Spinal cord (tissue), 10 donors: Measurements from ENCODE around the gene SUGP1. TPM values are rescaled to one million over a fixed set of nuclear protein-coding genes. Genes with fewer than 3 reads are reported as not detected.

ENCODE experiments used
- DNase-seq, 6 donors: peaks; one replicate each; pipeline versions ENCODE4 v3.0.0 to v3.0.0-alpha.2; 2013 to 2015; ENCODE audit warnings: low spot score in 6 of 6, low read depth in 4 of 6
- H3K27ac ChIP-seq: one replicate; pipeline ENCODE4 v1.5.1; 2013; ENCODE audit warnings: low read depth, low read length, control low read depth
- H3K27me3 ChIP-seq: one replicate; pipeline ENCODE4 v1.6.1; 2013; ENCODE audit warnings: low read length; ENCODE audit not compliant: control insufficient read depth, insufficient read depth
- H3K36me3 ChIP-seq: one replicate; pipeline ENCODE4 v1.6.1; 2013; ENCODE audit warnings: low read length; ENCODE audit not compliant: control insufficient read depth, insufficient read depth
- H3K4me1 ChIP-seq: one replicate; pipeline ENCODE4 v1.6.1; 2013; ENCODE audit warnings: low read length; ENCODE audit not compliant: control insufficient read depth, insufficient read depth
- H3K4me3 ChIP-seq: one replicate; pipeline ENCODE4 v1.5.1; 2013; ENCODE audit warnings: low read depth, low read length, control low read depth
- H3K9me3 ChIP-seq: one replicate; pipeline ENCODE4 v1.6.1; 2013; ENCODE audit warnings: low read length; ENCODE audit not compliant: control insufficient read depth, insufficient read depth
- WGBS: methylation state at CpG from one replicate; pipeline ENCODE4 v1.1.5; 2013; ENCODE audit warnings: missing lambda C conversion rate; ENCODE audit not compliant: insufficient coverage; 5-methylcytosine and 5-hydroxymethylcytosine counted together
- polyA plus RNA-seq, 2 donors: library from polyadenylated mRNA; unstranded; fragments of 120-200 nt; gene quantifications; one replicate each; pipeline ENCODE4 v1.2.1, GENCODE V29; 2013; ENCODE audit not compliant: insufficient read length in 2 of 2
- total RNA-seq, 2 donors: library from RNA; depleted of rRNA in 1 of 2; stranded (reverse); fragments of 120-200 nt in 1 of 2; fragments of >200 nt in 1 of 2; gene quantifications; one replicate each; pipeline versions ENCODE4 v1.2.3 to v1.2.4, GENCODE V29; 2013 to 2014
- donor health status: healthy.

The SUGP1 gene
- total and polyA plus RNA-seq, 4 donors = 35.5 to 62.3 (median 50.8) TPM

GRCh38 chr19:19250196-19250801 is 70.0 kb downstream of the SUGP1 start:
- no CpG with 5 or more reads among the region's 5 CpGs for WGBS
- H3K27me3 ChIP-seq = no peaks in the 10 kb centered on the region
- no peaks in the 10 kb centered on the region for H3K9me3 ChIP-seq
- peaks cover 8% of the 10 kb centered on the region for H3K4me1 ChIP-seq
- peak in 2 of 6 donors; percentile 18 to 52 for DNase-seq
- no peak overlapping the region for H3K27ac ChIP-seq
- no peak overlapping the region for H3K4me3 ChIP-seq
- peaks cover 56% of the 10 kb centered on the region for H3K36me3 ChIP-seq

GRCh38 chr19:19240476-19240875 is 79.8 kb downstream of the SUGP1 start:
- Histone ChIP-seq H3K9me3 (no peaks in the 10 kb centered on the region), H3K4me3 (no peak overlapping the region), H3K4me1 (no peaks in the 10 kb centered on the region), H3K36me3 (peaks cover 85% of the 10 kb centered on the region), H3K27me3 (no peaks in the 10 kb centered on the region), H3K27ac (no peak overlapping the region)
- WGBS = 78% methylated on average over 9 of the region's 9 CpGs
- no peak for DNase-seq

GRCh38 chr19:19239675-19240074 is 80.6 kb downstream of the SUGP1 start:
- DNase-seq = no peak
- H3K9me3 ChIP-seq = peaks cover 3% of the 10 kb centered on the region
- no peaks in the 10 kb centered on the region for H3K4me1 ChIP-seq
- H3K4me3 ChIP-seq = no peak overlapping the region
- peaks cover 85% of the 10 kb centered on the region for H3K36me3 ChIP-seq
- no peak overlapping the region for H3K27ac ChIP-seq
- no peaks in the 10 kb centered on the region for H3K27me3 ChIP-seq

GRCh38 chr19:19238126-19238894 is 82.0 kb downstream of the SUGP1 start:
- WGBS = 85% methylated on average over 9 of the region's 18 CpGs
- H3K9me3 ChIP-seq = peaks cover 7% of the 10 kb centered on the region
- H3K27me3 ChIP-seq = no peaks in the 10 kb centered on the region
- no peak for DNase-seq
- H3K36me3 ChIP-seq = peaks cover 87% of the 10 kb centered on the region
- H3K4me1 ChIP-seq = no peaks in the 10 kb centered on the region
- no peak overlapping the region for H3K27ac ChIP-seq
- no peak overlapping the region for H3K4me3 ChIP-seq

- peaks cover 7% of the 10 kb centered on the region for H3K9me3 ChIP-seq
- DNase-seq = no peak
- H3K27me3 ChIP-seq = no peaks in the 10 kb centered on the region
- H3K27ac ChIP-seq = no peak overlapping the region
- H3K36me3 ChIP-seq = peaks cover 90% of the 10 kb centered on the region
- peaks cover 3% of the 10 kb centered on the region for H3K4me1 ChIP-seq
- no peak overlapping the region for H3K4me3 ChIP-seq
These were observed 84.1 kb downstream of the SUGP1 start for GRCh38 chr19:19236173-19236572.

- peaks cover 7% of the 10 kb centered on the region for H3K9me3 ChIP-seq
- WGBS = 93% methylated on average over 2 of the region's 2 CpGs
- H3K36me3 ChIP-seq = peaks cover 90% of the 10 kb centered on the region
These were observed 86.0 kb downstream of the SUGP1 start for GRCh38 chr19:19234220-19234816.

GRCh38 chr19:19232261-19232721 is 88.0 kb downstream of the SUGP1 start:
- DNase-seq = peak in 1 of 6 donors; percentile 54
- H3K27me3 ChIP-seq = no peaks in the 10 kb centered on the region
- no peak overlapping the region for H3K4me3 ChIP-seq
- peaks cover 91% of the 10 kb centered on the region for H3K36me3 ChIP-seq
- peaks cover 7% of the 10 kb centered on the region for H3K9me3 ChIP-seq
- H3K4me1 ChIP-seq = peaks cover 10% of the 10 kb centered on the region
- WGBS = 68% methylated on average over 18 of the region's 19 CpGs
- no peak overlapping the region for H3K27ac ChIP-seq

More at GRCh38 chr19:19234220-19234816, 86.0 kb downstream of the SUGP1 start:
- Histone ChIP-seq H3K27ac (no peak overlapping the region), H3K4me1 (peaks cover 3% of the 10 kb centered on the region), H3K4me3 (no peak overlapping the region), H3K27me3 (no peaks in the 10 kb centered on the region)
- no peak for DNase-seq

GRCh38 chr19:19230999-19231398 is 89.3 kb downstream of the SUGP1 start:
- Histone ChIP-seq H3K4me1 (peaks cover 10% of the 10 kb centered on the region), H3K27ac (no peak overlapping the region), H3K9me3 (peaks cover 7% of the 10 kb centered on the region), H3K27me3 (no peaks in the 10 kb centered on the region), H3K36me3 (peaks cover 93% of the 10 kb centered on the region), H3K4me3 (no peak overlapping the region)
- 95% methylated on average over 3 of the region's 9 CpGs for WGBS
- no peak for DNase-seq

GRCh38 chr19:19229701-19230100 is 90.6 kb downstream of the SUGP1 start:
- peaks cover 4% of the 10 kb centered on the region for H3K9me3 ChIP-seq
- DNase-seq = no peak
- H3K4me3 ChIP-seq = no peak overlapping the region
- no CpG with 5 or more reads among the region's 3 CpGs for WGBS
- no peak overlapping the region for H3K27ac ChIP-seq
- peaks cover 12% of the 10 kb centered on the region for H3K4me1 ChIP-seq
- no peaks in the 10 kb centered on the region for H3K27me3 ChIP-seq
- H3K36me3 ChIP-seq = peaks cover 93% of the 10 kb centered on the region
